ENCODE measurements around the gene FAM53A. TPM values are rescaled to one million over a fixed set of nuclear protein-coding genes. Genes with fewer than 3 reads are reported as not detected.
"Not testable (repeated sequence)": the region's sequence is repeated elsewhere in the genome, so short reads cannot be mapped to it uniquely, and the experiment has no call there.

Gene FAM53A
- total and polyA plus RNA-seq, 8 donors = 1.5 to 4.3 (median 2.3) TPM

DNA sequence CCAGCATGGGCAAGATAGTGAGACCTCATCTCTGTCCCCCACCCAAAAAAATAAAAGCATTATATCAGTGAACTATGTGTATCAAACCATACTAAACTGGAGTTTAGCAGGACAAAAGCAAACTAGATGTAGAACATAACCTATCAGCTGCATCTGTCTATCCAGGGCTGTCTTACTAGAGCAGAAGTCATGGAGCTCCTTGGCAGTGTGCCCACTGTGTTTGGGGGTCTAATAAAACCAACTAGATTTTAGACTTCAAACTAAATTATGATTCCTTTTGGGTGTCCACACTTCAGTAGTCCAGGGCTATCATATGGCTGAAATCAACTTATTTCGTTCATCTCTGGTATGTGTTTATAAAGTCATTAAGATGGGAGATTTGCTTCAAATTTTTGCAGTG is 19.8 kb upstream of the FAM53A start:
- intact Hi-C loops (cut with DNase I) = no loop called here
- Histone ChIP-seq H3K27ac (no peak overlapping the region), H3K4me3 (no peak overlapping the region), H3K36me3 (peaks cover 5 to 71% of the 10 kb centered on the region in 2 donors), H3K9me3 (no peaks in the 10 kb centered on the region), H3K27me3 (no peaks in the 10 kb centered on the region), H3K4me1 (peaks cover 2 to 28% of the 10 kb centered on the region in 2 donors)
- ATAC-seq (no peak), DNase-seq (no peak)
- TF ChIP-seq, protein P1, sequence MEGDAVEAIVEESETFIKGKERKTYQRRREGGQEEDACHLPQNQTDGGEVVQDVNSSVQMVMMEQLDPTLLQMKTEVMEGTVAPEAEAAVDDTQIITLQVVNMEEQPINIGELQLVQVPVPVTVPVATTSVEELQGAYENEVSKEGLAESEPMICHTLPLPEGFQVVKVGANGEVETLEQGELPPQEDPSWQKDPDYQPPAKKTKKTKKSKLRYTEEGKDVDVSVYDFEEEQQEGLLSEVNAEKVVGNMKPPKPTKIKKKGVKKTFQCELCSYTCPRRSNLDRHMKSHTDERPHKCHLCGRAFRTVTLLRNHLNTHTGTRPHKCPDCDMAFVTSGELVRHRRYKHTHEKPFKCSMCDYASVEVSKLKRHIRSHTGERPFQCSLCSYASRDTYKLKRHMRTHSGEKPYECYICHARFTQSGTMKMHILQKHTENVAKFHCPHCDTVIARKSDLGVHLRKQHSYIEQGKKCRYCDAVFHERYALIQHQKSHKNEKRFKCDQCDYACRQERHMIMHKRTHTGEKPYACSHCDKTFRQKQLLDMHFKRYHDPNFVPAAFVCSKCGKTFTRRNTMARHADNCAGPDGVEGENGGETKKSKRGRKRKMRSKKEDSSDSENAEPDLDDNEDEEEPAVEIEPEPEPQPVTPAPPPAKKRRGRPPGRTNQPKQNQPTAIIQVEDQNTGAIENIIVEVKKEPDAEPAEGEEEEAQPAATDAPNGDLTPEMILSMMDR (IDR thresholded peaks at IDR 0.05) = no peak

DNA sequence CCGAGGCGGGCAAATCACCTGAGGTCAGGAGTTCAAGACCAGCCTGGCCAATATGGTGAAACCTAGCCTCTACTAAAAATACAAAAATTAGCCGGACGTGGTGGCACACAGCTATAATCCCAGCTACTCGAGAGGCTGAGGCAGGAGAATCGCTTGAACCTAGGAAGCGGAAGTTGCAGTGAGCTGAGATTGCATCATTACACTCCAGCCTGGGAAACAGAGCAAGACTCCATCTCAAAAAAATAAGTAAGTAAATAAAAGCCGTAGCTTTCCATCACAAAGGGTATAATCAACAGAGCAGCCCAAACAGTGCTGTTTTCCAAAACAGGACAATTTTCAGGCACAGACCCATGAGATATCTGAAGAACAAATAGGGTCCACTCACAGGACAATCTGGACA is 17.6 kb upstream of the FAM53A start:
- H3K9me3 ChIP-seq; H3K27me3 ChIP-seq; ATAC-seq; DNase-seq; H3K4me3 ChIP-seq; intact Hi-C loops (cut with DNase I): not testable (repeated sequence)
- Histone ChIP-seq H3K4me1 (peaks cover 0 to 23% of the 10 kb centered on the region in 2 donors), H3K27ac (peak overlapping the region in 1 of 2 donors; percentile 48), H3K36me3 (peaks cover 5 to 89% of the 10 kb centered on the region in 2 donors)

DNA sequence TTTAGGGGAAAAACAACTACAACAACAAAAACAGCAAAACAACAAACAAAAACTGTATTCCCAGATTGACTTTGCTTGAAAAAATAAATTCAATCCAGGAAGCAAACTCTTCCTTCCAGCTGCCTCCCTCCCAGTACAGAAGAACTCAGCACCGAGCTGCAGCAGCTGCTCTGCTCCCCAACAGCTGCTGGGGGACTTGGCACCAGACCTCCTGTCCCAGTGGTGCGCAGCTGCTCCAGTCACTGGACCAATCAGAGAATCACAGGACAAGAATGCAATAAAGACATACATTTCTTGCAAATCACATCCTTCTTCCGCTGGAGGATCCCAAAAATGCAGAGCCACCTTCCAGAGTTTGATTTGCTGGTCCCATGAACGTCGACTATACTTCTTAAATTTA is 11.8 kb upstream of the FAM53A start:
- Histone ChIP-seq H3K36me3 (peaks cover 0 to 95% of the 10 kb centered on the region in 2 donors), H3K27ac (no peak overlapping the region), H3K27me3 (no peaks in the 10 kb centered on the region), H3K4me1 (peaks cover 0 to 19% of the 10 kb centered on the region in 2 donors), H3K9me3 (no peaks in the 10 kb centered on the region), H3K4me3 (no peak overlapping the region)
- DNase-seq = no peak
- no peak for ATAC-seq
- TF ChIP-seq, protein P1 (IDR thresholded peaks at IDR 0.05) = no peak
- intact Hi-C loops (cut with DNase I) = no loop called here

DNA sequence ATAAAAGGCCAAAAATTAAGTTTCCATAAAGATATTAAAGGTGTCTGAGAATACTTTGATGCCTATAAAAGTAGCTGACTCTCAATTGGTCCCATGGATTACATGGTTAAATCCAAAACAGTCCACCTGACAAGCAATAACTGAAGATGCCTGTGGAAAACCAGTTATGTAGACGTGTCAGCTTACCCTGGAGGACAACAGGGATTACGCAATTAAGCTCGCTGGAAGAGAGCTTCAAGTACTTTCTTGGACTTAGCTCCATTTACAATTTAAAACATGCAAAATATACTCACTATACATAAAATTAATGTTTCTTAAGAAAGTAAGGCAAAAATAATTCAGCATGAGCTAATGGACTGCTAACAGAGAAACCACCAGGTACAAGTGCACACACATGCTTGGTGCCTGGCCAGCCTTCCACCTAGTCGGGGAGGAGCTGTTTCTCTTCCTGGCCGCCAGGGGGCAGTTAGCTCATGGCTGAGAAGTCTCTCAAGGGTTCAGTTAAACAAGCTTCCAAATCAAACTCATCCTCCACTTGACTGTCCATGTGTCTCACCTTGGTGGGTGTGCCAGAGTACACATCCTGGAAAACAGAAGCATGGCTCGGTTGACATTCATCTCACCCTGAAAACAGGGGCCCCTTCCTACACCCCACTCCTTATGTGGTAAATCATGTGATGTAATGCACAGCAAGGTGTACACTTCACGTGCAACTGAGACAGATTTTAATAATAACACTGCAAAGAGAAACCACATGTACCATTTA is 9.2 kb upstream of the FAM53A start:
- intact Hi-C loops (cut with DNase I) = loop anchor here in 1 of 2 donors (5.0 kb wide), 1 partner anchor 34 kb away; no protein-coding TSS in a partner anchor
- Histone ChIP-seq H3K4me3 (no peak overlapping the region), H3K27ac (no peak overlapping the region), H3K27me3 (no peaks in the 10 kb centered on the region), H3K36me3 (peaks cover 0 to 83% of the 10 kb centered on the region in 2 donors), H3K9me3 (no peaks in the 10 kb centered on the region), H3K4me1 (peaks cover 0 to 12% of the 10 kb centered on the region in 2 donors)
- peak; percentile 95 for ATAC-seq
- TF ChIP-seq, protein P1 (IDR thresholded peaks at IDR 0.05) = peak; percentile 89 to 98
- DNase-seq = peak; percentile 53 to 91 (median 80)

DNA sequence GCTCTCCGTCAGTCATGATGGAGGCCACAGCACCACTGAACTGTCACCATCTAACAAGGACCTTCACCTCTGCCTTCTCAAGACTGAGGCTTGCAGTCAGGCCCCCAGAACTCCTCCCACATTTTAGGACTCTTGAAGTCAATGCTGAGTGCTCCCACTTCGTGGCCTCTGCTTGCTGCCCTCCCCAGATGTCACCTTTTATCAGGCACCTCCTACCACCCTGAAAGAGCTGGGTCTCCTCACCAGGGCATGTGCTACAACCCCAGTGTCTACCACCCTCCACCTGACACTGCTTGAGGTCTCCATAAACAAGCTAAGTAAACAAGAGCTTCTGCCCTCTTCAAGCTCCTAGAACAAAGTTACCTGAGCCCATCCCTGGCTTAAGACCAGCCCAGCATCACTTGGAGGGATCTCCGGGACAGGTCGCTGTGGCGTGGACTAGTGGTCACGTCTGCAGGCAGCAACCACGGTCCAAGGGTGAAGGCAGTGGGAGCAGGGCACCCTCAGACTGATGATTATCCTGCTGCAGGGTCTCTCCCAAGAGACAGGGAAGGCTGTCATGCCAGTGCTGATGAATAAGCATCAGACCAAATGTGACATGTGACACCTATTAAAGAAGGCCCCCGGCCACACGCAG is 7.7 kb upstream of the FAM53A start:
- Histone ChIP-seq H3K36me3 (peaks cover 0 to 70% of the 10 kb centered on the region in 2 donors), H3K4me3 (no peak overlapping the region), H3K27me3 (no peaks in the 10 kb centered on the region), H3K27ac (no peak overlapping the region), H3K9me3 (no peaks in the 10 kb centered on the region), H3K4me1 (peaks cover 0 to 12% of the 10 kb centered on the region in 2 donors)
- intact Hi-C loops (cut with DNase I) = loop anchor here in 1 of 2 donors (5.0 kb wide), 1 partner anchor 35 kb away; no protein-coding TSS in a partner anchor
- ATAC-seq = no peak
- TF ChIP-seq, protein P1 (IDR thresholded peaks at IDR 0.05) = no peak
- no peak for DNase-seq

Measured in left lung (tissue), 10 donors.